HG02973 (cell line): ENCODE data around the gene PRRG2.
"Not testable (repeated sequence)": the region's sequence is repeated elsewhere in the genome, so short reads cannot be mapped to it uniquely, and the experiment has no call there.

Experiments
- ATAC-seq: cut with Tn5 transposase; IDR thresholded peaks from one replicate; pipeline ENCODE4 v1.9.1; 2021; ENCODE audit warnings: moderate library complexity; ENCODE audit not compliant: unreplicated experiment

Gene PRRG2

DNA sequence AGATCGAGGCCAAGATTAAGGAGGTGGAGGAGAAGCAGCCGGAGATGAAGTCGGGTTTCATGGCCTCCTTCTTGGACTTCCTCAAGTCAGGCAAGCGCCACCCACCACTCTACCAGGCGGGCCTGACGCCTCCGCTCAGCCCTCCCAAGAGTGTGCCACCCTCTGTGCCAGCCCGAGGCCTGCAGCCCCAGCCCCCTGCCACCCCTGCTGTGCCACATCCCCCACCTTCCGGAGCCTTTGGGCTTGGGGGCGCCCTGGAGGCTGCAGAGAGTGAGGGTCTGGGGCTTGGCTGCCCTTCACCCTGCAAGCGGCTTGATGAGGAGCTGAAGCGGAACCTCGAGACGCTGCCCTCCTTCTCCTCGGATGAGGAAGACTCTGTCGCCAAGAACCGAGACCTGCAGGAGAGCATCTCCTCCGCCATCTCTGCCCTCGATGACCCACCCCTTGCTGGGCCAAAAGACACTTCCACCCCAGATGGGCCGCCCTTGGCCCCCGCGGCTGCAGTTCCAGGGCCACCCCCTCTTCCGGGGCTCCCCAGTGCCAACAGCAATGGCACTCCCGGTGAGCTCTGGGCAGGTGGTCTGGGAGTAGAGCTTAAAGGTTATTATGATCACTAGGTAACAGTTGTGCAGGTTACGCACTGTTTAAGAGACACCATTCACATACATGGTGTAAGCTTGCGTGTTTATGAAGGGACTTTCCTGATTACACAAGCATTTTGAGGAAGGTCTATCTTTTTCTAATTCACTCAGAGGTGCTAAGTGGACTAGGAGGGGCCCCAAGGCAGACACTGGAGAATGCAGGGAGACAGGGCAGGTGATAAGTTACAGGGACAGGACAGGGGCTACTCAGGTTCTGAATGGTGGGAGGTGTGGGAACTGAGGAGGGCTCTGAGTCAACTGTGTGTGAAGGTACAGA lies 18.5 kb downstream of the PRRG2 start:
- ATAC-seq, result no peak

DNA sequence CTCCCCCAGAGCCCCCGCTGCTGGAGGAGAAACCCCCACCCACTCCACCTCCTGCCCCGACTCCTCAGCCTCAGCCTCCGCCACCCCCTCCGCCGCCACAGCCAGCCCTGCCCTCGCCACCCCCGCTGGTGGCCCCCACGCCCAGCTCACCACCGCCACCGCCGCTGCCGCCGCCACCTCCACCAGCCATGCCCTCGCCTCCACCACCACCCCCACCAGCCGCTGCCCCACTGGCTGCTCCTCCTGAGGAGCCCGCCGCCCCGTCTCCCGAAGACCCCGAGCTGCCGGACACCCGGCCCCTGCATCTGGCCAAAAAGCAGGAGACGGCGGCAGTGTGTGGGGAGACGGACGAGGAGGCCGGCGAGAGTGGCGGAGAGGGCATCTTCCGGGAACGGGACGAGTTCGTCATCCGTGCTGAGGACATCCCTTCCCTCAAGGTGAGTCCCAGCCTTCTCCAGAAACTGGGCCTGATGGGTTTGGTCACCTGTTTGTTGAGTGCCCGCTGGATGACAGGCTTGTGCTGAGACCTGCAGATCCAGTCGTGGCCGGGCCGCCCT lies 20.4 kb downstream of the PRRG2 start:
- no peak for ATAC-seq

DNA sequence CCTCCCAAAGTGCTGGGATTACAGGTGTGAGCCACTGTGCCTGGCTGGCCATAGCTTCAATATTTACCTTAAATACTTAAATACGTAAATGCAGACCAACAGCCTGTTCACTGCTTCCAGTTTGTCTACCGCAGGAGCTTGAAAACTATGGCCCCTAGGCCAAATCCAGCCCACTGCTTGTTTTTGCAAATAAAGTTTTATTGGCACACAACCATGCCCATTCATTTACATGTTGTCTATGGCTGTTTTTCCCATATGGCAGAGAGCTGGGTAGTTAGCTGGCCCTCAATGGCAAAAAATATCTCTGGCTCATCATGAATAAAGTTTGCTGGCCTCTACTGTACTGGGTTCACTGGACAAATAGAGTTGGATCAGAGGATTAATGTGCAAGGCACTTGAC lies 21.7 kb downstream of the PRRG2 start:
- ATAC-seq, result no peak

DNA sequence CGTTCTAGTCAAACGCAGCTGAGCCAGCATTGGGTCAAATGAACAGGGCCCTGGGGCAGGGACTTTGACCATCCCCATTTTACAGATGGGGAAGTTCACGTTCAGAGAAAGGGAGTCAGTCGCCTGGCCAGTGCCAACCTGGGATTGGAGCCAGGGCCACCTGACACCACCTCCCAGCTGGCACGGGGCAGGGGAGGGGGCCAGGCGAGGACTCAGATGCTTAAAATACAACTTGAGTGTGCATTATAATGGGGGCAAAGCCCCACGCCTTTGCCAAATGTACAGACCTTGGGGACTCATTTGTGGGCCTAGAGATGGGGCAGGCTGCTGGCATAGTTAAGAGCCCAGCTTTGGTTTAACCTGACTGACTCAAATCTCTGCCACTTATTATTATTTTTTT lies 24.5 kb downstream of the PRRG2 start:
- no peak for ATAC-seq

DNA sequence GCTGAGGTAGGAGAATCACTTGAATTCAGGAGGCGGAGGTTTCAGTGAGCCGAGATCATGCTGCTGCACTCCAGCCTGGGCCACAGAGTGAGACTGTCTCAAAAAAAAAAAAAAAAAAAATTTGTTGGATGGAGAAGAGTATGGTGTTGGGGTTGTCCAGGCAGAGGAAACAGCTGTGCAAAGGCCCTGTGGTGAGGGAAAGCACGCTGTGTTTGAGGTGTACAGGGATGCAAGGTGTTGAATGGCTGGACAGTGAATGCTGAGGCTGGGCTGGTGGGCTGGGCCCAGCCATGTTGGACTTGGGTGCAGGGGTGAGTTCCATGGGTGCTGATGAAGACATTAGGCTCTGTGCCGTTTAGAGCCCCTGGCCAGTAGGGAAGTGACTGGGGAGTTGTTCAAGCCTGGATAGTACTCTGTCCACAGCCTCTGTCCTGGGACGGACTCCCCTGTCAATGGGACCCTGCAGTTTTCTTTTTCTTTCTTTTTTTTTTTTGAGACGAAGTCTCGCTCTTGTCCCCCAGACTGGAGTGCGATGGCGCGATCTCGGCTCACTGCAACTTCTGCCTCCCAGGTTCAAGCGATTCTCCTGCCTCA lies 28.5 kb downstream of the PRRG2 start:
- ATAC-seq, result no peak

DNA sequence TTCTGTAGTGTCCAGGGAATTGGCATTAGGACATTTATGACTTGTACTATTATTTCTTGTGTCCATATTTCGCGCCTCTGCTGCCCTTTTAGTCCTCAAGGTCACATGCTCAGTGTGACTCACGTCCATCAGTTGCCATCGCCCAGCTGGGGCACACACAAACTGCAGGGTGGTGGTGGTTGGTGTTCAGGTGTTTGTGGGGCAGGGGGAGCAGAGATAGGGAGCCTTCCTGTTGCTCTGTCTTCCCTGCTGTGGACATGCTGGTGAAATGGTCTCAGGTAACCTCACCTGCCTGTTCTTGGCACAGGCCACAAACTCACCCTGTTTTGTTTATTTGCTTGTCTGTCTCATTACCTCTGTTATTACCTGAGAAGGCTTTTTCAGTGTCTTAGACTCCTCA lies 32.3 kb downstream of the PRRG2 start:
- no peak for ATAC-seq

DNA sequence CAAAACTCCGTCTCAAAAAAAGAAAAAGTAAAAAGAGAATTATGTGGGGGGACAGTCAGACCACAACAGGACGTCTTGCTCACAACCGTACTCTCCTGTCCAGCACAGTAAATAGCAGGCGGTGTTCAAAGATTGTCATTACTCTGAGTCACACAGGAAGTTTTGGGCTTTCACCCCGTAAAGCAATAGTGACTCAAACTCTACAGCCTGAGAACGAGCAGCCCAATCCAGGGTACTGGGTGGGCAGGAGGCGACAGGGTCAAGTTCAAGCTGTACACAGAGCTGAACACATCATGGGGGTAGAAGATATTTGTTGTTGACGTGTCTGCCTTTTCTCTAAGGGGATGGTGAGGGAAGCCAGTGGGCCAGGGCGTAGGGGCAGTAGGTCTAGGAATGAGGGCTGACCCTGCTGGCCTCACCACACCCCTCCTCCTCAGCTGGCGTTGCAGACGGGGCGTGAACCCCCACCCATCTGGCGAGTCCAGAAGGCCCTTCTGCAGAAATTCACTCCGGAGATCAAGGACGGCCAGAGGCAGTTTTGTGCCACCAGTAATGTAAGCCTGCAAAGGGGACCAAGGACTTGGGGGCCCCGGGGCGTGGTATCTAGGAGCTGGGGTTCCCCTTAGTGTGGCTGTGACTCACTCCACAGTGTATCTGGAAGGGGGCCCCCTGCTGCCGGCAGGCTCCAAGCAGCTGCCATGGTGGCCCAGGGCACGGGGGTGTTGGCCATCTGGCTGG lies 33.1 kb downstream of the PRRG2 start:
- ATAC-seq, result no peak

DNA sequence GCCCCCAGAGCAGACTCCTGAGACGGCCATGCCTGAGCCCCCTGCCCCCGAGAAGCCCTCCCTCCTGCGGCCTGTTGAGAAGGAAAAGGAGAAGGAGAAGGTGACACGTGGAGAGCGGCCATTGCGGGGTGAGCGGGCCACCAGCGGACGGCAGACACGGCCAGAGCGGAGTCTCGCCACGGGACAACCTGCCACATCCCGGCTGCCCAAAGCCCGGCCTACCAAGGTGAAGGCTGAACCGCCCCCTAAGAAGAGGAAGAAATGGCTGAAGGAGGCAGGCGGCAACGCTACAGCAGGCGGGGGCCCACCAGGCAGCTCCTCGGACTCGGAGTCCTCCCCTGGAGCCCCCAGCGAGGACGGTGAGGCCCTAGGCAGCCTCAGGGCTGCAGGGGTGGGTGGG lies 34.7 kb downstream of the PRRG2 start:
- ATAC-seq, result no peak

DNA sequence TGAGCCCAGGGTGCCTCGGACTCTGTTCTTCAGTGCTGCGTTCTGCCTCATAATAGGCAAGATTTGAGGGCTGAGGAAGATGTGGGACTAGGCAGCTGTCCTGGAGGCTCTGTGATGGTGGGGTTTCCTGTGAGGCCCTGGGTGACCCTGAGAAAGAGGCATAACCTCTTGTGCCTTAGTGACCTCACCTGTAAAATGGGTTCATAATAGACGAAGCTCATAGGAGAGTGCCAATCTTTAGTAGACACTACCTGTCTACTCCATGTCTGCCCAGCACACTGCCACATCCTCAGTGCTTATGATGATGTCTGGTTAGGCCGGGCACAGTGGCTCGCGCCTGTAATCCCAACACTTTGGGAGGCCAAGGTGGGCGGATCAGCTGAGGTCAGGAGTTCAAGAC lies 35.4 kb downstream of the PRRG2 start:
- no peak for ATAC-seq

DNA sequence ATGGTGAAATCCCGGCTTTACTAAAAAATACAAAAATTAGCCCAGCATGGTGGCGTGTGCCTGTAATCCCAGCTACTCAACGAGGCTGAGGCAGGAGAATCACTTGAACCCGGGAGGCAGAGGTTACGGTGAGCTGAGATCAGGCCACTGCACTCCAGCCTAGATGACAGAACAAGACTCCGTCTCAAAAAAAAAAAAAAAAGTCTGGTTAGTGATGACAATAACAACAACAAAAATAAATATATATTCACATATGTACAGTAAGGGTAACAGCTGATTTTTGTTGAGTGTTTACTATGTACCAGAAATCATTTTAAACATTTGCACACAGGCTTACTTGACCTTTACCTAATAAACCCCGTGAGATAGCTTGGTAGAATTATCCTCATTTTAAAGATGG lies 35.8 kb downstream of the PRRG2 start:
- ATAC-seq, result no peak

DNA sequence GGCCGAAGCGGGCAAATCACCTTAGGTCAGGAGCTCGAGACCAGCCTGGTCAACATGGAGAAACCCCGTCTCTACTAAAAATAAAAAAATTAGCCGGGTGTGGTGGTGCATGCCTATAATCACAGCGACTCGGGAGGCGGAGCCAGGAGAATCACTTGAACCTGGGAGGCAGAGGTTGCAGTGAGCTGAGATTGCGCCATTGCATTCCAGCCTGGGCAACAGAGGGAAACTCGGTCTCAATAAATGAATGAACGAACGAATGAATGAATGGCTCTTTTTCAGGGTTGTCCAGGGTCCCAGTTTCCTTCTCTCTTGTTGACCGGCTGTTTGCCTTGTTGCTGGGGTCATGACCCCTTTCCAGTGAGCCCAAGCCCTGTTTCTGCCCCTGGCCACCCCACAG lies 36.7 kb downstream of the PRRG2 start:
- ATAC-seq, result not testable (repeated sequence)

DNA sequence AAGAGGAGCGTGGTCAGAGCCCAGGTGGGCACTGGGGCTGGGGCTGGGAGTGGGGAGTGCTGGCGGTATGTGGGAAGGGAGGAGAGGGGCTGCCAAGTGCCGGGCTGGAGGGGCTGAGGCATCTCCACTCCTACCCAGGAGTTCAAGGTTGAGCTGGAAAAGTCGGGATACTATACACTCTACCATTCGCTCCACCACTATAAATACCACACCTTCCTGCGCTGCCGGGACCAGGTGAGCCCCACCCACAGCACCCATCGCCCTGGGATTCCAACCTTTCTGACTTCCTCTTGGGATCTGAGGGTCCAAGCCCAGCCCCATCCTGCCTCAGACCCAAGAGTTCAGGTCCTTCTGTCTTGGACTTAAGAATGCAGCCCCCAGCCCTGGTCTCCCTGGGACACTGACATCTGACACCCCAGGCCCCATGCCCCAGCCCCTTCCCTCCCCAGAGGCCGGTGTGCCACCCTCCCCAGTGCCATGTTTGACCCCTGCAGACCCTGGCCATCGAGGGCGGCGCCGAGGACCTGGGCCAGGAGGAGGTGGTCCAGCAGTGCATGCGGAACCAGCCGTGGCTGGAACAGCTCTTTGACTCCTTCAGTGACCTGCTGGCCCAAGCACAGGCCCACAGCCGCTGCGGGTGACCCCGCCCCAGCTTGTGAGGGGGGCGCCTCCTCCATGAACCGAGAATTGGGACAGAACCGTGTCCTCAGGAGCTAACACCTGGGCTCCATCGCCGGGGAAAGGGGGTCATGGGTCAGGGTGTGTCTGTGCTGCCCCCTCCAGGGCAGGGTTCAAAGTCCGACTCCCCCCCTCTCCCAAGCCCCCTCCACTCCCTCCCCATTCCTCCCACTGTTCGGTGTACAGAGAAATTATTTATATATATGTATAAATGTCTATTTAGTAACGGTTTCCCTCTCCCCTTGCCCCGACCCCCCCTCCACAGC lies 44.1 kb downstream of the PRRG2 start:
- ATAC-seq, result no peak

DNA sequence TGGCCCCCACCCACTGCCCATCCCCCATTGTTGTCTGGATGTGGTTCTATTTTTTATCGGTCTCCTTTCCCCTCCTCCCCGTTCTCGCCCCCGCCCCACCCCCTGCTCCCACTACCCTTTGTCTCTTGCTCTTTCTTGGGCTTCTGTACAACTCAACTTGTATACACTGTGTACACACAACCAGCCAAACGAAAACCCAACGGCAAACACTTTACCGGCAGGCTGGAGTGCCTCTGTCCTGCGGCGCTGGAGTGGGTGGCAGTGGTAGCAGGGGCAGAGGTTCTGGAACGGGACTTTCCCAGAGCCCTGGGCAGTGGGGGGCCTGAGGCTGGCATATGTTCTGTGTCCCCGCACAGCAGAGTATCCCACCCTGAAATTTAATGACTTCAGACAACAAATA lies 45.1 kb downstream of the PRRG2 start:
- no peak for ATAC-seq

DNA sequence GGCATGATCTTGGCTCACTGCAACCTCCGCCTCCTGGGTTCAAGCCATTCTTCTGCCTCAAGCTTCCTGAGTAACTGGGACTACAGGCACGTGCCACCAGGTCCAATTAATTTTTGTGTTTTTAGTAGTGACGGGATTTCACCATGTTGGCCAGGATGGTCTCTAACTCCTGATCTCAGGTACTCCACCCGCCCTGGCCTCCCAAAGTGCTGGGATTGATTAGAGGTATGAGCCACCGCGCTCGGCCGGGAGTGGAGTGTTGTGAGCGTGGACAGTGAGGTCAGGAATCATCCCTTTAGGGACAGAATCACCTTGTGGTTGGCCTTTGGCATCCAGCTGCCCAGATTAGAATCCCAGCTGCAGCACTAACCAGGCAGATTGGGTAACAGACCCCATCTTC lies 48.5 kb downstream of the PRRG2 start:
- ATAC-seq, result no peak

DNA sequence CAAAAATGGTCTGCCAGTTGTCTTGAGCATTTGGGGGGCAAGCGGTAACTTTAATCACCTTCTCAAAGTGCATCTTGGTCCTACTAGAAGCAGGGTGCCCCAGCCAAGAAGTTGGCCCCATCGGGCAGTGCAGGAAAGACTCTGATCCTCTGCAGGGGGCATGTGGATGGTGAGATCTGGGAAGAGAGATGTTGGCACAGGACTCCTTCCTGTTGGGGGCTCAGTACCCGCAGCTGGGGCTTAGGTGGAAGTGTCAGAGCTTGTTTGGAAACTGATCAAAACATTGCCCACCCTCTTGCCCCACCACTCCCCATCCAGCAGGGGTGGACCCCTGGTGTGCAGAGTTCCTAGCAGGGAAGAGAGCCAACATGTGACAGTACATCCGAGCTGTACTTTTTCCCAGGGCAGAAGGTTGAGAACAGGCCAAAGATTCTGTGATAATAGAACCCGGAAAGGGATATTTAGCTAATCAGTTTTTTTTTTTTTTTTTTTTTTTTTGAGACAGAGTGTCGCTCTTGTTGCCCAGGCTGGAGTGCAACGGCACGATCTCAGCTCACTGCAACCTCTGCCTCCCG lies 50.0 kb downstream of the PRRG2 start:
- ATAC-seq, result no peak

DNA sequence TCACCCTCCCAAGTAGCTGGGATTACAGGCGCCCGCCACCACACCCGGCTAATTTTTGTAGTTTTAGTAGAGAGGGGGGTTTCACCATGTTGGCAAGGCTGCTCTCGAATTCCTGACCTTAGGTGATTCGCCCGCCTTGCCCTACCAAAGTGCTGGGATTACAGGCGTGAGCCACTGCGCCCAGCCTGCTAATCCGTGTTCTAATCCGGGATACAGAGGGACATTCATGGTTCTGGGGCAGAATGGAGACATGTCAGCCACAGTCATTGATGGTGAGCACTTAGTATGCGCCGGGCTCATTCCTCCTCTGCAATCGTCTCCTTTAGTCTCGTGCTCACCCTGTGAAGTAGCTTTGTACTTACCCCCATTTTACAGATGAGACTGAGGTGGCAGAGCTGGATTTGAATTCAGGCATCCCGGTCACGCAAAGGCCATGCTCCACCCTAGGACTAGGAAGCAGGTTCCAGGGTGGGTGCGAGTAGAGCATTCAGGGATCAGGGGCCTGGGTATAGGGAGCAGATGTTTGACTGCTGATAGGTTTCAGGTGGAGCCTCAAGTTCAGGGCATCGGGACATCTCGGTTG lies 50.6 kb downstream of the PRRG2 start:
- no peak for ATAC-seq

DNA sequence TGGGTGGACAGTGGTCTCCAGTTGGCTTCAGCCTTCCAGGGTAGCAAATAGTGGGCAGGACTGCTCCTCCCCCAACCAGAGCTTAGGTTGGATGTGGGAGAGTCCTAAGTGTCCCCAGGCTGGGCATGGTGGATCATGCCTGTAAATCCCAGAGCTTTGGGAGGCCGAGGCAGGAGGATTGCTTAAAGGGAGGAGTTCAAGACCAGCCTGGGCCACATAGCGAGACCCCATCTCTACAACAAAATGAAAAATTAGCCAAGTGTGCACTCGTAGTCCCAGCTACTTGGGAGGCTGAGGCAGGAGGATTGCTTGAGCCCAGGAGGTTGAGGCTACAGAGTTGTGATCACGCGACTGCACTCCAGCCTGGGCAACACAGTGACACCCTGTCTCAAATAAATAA lies 51.5 kb downstream of the PRRG2 start:
- ATAC-seq, result no peak

DNA sequence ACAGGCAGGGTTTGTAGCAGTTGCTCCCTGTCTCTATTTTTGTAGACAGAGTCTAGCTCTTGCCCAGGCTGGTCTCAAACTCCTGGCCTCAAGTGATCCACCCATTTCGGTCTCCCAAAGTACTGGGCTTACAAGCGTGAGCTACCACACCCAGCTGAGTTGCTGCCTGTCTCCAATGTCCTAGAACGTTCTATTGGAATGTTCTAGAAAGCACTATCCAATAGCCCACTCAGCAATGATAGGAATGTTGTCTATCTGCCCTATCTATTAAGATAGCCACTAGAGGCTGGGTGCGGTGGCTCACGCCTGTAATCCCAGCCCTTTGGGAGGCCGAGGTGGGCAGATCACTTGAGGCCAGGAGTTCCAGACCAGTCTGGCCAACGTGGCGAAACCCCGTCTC lies 52.2 kb downstream of the PRRG2 start:
- not testable (repeated sequence) for ATAC-seq

DNA sequence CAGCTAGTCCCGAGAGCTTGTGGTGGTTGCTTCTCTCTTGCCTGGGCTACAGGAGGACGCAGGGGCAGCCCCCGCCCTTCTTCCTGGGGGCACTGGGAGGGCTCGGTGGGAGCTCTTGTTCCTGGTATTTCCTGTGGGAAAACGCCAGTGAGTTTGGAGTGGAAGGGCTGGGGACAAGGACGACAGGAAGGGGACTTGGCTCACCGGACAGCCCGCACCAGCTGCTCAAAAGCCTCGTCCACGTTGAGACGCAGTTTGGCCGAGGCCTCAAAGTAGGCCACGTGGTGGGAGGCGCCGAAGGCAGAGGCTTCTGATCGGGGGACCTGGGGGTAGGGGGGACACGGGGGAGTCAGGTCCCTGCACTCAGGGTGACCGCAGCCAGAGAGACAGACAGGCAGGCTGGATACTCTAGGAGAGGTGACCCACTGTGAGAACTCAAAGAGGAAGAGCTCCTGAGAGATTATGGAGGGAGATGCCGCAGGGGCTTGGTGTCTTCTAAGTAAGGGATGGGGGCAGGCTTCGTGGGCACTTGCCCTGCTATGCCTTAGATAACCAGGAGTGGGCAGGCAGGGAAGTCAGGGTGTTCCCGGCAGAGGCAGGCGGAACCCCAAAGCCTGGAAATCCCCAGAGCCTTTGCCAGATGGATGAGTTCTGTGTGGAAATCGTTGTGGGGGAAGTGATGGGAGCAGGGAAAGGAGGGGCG lies 54.6 kb downstream of the PRRG2 start:
- ATAC-seq, result no peak
